HCT116 (cell line): ENCODE results near the gene ADAMTS9. TPM values are rescaled to one million over a fixed set of nuclear protein-coding genes. Genes with fewer than 3 reads are reported as not detected.

Experiments
- ATAC-seq: fragments of 200-7000 bp; cut with Tn5 transposase; 2 replicates; pipeline ENCODE4 v1.9.1; 2020; ENCODE audit warnings: mild to moderate bottlenecking, moderate library complexity
- BruUV-seq: library from RNA; stranded (reverse); fragments of 400-500 nt; replicated peaks from 2 replicates; lab custom pipeline; 2021; lab: Mats Ljungman, UMichigan
- CTCF ChIA-PET: fragments of 300-600 bp; sonication (Branson Sonifier 250); formaldehyde crosslinking; loops from one replicate; lab custom pipeline; 2021; ENCODE audit warnings: antibody characterized with exemption; lab: Charles Lee
- POLR2A ChIA-PET: fragments of 300-600, 350-600 bp; sonication (Branson Sonifier 250); formaldehyde crosslinking; loops from one replicate; lab custom pipeline; 2021; ENCODE audit warnings: antibody characterized with exemption; lab: Charles Lee
- RAD21 ChIA-PET, 2 experiments: fragments of 300-600 bp; sonication (Branson Sonifier 250); formaldehyde crosslinking; loops; one replicate each; lab custom pipeline; 2023; ENCODE audit warnings: low total read pairs in 2 of 2; ENCODE audit not compliant: uncharacterized antibody in 2 of 2, unreplicated experiment in 2 of 2, low non-redundant PET in 1 of 2; lab: Charles Lee
- DNase-seq: peaks from one replicate; pipeline ENCODE4 v3.0.0-alpha.2; 2010; ENCODE audit warnings: low read depth, low spot score
- H2AFZ ChIP-seq: fragments of 200-600 bp; shearing (Covaris generic), sonication (generic); 2 replicates; pipeline ENCODE4 v1.6.1; 2017; ENCODE audit warnings: low read depth, mixed run types, mixed read lengths, antibody characterized with exemption, low read length; ENCODE audit not compliant: poor library complexity, severe bottlenecking
- H3K27ac ChIP-seq: 2 replicates; pipeline ENCODE4 v1.5.1; 2012; ENCODE audit warnings: low read depth, low read length
- H3K27me3 ChIP-seq: fragments of 200-600 bp; sonication (generic); 2 replicates; pipeline ENCODE4 v1.6.1; 2016; ENCODE audit warnings: mixed run types, low read length, mixed read lengths; ENCODE audit not compliant: insufficient read depth
- H3K36me3 ChIP-seq, 2 experiments: fragments of 200-500 bp in 1 of 2; fragments of 200-600 bp in 1 of 2; sonication (Bioruptor generic) in 1 of 2; sonication (generic) in 1 of 2; 2 replicates each; pipeline versions ENCODE4 v1.5.1 to v1.6.1; 2014 to 2016; ENCODE audit warnings: low read length in 2 of 2, inconsistent platforms in 1 of 2, mixed read lengths in 1 of 2, mixed run types in 1 of 2; ENCODE audit not compliant: insufficient read depth in 2 of 2, control insufficient read depth in 1 of 2
- H3K4me1 ChIP-seq, 2 experiments: fragments of 200-600 bp in 1 of 2; sonication (generic) in 1 of 2; 2 replicates each; pipeline versions ENCODE4 v1.5.1 to v1.6.1; 2012 to 2017; ENCODE audit warnings: low read length in 2 of 2, inconsistent platforms in 1 of 2, mild to moderate bottlenecking in 1 of 2, mixed read lengths in 1 of 2, mixed run types in 1 of 2, moderate library complexity in 1 of 2; ENCODE audit not compliant: insufficient read depth in 2 of 2, control insufficient read depth in 1 of 2
- H3K4me2 ChIP-seq: fragments of 200-600 bp; sonication (generic); 2 replicates; pipeline ENCODE4 v1.6.1; 2017; ENCODE audit warnings: mixed run types, low read length, mixed read lengths
- H3K4me3 ChIP-seq, 2 experiments: fragments of 200-600 bp in 1 of 2; sonication (generic) in 1 of 2; replicated peaks in 1 of 2; 2 replicates each; pipeline ENCODE4 v1.5.1; 2011 to 2016; ENCODE audit warnings: low read length in 2 of 2, control low read depth in 1 of 2, low read depth in 1 of 2, mild to moderate bottlenecking in 1 of 2, mixed read lengths in 1 of 2, mixed run types in 1 of 2
- H3K79me2 ChIP-seq: fragments of 200-600 bp; sonication (generic); 2 replicates; pipeline ENCODE4 v1.6.1; 2017; ENCODE audit warnings: mild to moderate bottlenecking, mixed run types, low read length, moderate library complexity, mixed read lengths; ENCODE audit not compliant: insufficient read depth
- H3K9ac ChIP-seq: fragments of 200-600 bp; sonication (generic); 2 replicates; pipeline ENCODE4 v1.6.1; 2016; ENCODE audit warnings: low read length, mixed read lengths
- H3K9me2 ChIP-seq: fragments of 200-600 bp; sonication (generic), shearing (Covaris generic); 2 replicates; pipeline ENCODE4 v1.6.1; 2017; ENCODE audit warnings: mixed run types, mild to moderate bottlenecking, moderate library complexity; ENCODE audit not compliant: insufficient read depth
- H3K9me3 ChIP-seq, 2 experiments: fragments of 200-500 bp in 1 of 2; fragments of 200-600 bp in 1 of 2; sonication (Bioruptor generic) in 1 of 2; sonication (generic) in 1 of 2; 2 replicates each; pipeline ENCODE4 v1.6.1; 2014 to 2017; ENCODE audit warnings: low read length in 2 of 2, mixed read lengths in 2 of 2, inconsistent platforms in 1 of 2, low read depth in 1 of 2, mild to moderate bottlenecking in 1 of 2, mixed run types in 1 of 2, moderate library complexity in 1 of 2; ENCODE audit not compliant: control insufficient read depth in 1 of 2, insufficient read depth in 1 of 2
- H4K20me1 ChIP-seq: fragments of 200-600 bp; sonication (generic), shearing (Covaris generic); 2 replicates; pipeline ENCODE4 v1.6.1; 2017; ENCODE audit warnings: mixed run types, mild to moderate bottlenecking, moderate library complexity; ENCODE audit not compliant: insufficient read depth
- ATF3 ChIP-seq: IDR thresholded peaks from 2 replicates; pipeline ENCODE4 v1.6.1; 2012
- EGR1 ChIP-seq: IDR thresholded peaks from 2 replicates; pipeline ENCODE4 v1.6.1; 2012; ENCODE audit warnings: low read depth
- EZH2 ChIP-seq: fragments of 200-600 bp; sonication (generic); IDR thresholded peaks from 2 replicates; pipeline ENCODE4 v1.6.1; 2017; ENCODE audit warnings: antibody characterized with exemption, mixed run types
- EZH2phosphoT487 ChIP-seq: fragments of 200-600 bp; IDR thresholded peaks from 2 replicates; pipeline ENCODE4 v1.6.1; 2018; ENCODE audit warnings: antibody characterized with exemption, borderline replicate concordance
- MAX ChIP-seq: IDR thresholded peaks from 2 replicates; pipeline ENCODE4 v1.6.1; 2012
- RAD21 ChIP-seq: IDR thresholded peaks from 2 replicates; pipeline ENCODE4 v1.6.1; 2012; ENCODE audit warnings: low read depth, mild to moderate bottlenecking
- SRF ChIP-seq: IDR thresholded peaks from 2 replicates; pipeline ENCODE4 v1.6.1; 2012; ENCODE audit warnings: low read depth
- TCF7L2 ChIP-seq: IDR thresholded peaks from 2 replicates; pipeline ENCODE4 v1.7.0; 2011; ENCODE audit warnings: borderline replicate concordance, inconsistent platforms; ENCODE audit not compliant: insufficient read depth, insufficient read length; ENCODE audit errors: extremely low read depth
- ZFX ChIP-seq: fragments of 450-650 bp; IDR thresholded peaks from 2 replicates; pipeline ENCODE4 v1.6.1; 2017
- ZNF274 ChIP-seq: fragments of 200-500 bp; sonication (Bioruptor generic); IDR thresholded peaks from 2 replicates; pipeline ENCODE4 v1.6.1; 2014; ENCODE audit warnings: mild to moderate bottlenecking, low read depth, low read length, inconsistent platforms
- intact Hi-C: fragments of 100-400 bp; cut with micrococcal nuclease; formaldehyde crosslinking; loops from 2 replicates; pipeline ENCODE4 v1.10.0; 2022
- total RNA-seq: library from RNA; stranded (reverse); gene quantifications from one replicate; pipeline ENCODE4 v1.2.1, GENCODE V29; 2021; ENCODE audit not compliant: unreplicated experiment

Gene ADAMTS9
- total RNA-seq, 1 experiment from 2014 or later: 0.05 TPM

DNA sequence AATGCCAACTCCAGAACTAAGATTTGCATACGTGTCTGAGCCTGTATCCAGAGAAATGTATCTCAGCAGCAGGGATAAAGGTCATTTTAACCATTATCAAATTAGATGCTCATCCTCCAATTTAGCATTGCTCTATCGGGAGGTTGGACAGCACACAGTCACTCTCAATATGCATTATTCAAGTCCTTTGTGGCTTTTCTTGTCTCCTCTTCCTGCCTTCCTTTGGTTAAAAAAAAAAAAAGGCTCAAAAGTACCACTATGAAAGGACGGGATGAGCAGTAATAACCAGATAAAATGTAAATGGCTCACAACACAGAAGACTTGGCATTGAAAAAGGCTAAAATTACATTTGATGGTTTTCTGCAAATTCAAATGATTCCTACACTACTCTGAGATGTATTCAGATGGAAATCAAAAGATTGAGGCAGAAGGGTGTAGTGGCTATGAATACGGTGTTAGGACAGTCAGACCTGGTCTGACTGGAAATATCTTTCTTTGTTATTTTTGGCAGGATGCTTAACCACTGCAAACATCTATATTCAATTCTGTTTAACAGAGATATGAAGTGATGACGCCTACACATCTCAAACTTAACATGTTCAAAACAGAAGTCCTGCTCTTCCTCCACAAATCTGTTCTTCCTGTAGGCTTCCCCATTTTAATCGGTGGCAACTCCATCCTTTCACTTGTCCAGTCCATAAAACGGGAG, 109.6 kb downstream of the ADAMTS9 start:
- H3K4me3 ChIP-seq: no peak overlapping the region
- no peak for TF ChIP-seq EZH2phosphoT487
- TF ChIP-seq ATF3: no peak
- no peak for TF ChIP-seq TCF7L2
- no peak for TF ChIP-seq ZFX
- TF ChIP-seq EGR1: no peak
- TF ChIP-seq RAD21: no peak
- no peak for TF ChIP-seq MAX
- no peak for TF ChIP-seq ZNF274
- no peak for TF ChIP-seq SRF
- TF ChIP-seq EZH2: no peak
- no peaks in the 10 kb centered on the region for H3K9me2 ChIP-seq
- no peak overlapping the region for H3K4me2 ChIP-seq
- H3K79me2 ChIP-seq: no peaks in the 10 kb centered on the region
- intact Hi-C loops: no loop called here
- peaks cover 19% of the 10 kb centered on the region for H3K27me3 ChIP-seq
- no peaks in the 10 kb centered on the region for H3K4me1 ChIP-seq
- BruUV-seq: no TSS peak
- H2AFZ ChIP-seq: no peak overlapping the region
- DNase-seq (no peak), ATAC-seq (no peak)
- ChIA-PET POLR2A (no interaction called here), RAD21 (no interaction called here), CTCF (no interaction called here)
- H3K9ac ChIP-seq: no peak overlapping the region
- H3K9me3 ChIP-seq: no peaks in the 10 kb centered on the region
- H3K27ac ChIP-seq: no peak overlapping the region
- no peaks in the 10 kb centered on the region; the same call in 1 of the 2 replicates for H4K20me1 ChIP-seq
- H3K36me3 ChIP-seq: no peaks in the 10 kb centered on the region
